OCI-M2 (cell line): Measurements from ENCODE around the gene LYPD3.
A peak's percentile ranks its signal among the peaks of the same experiment; 100 is the strongest.

ENCODE experiments used
- DNase-seq: peaks from one replicate; lab custom pipeline; 2025; ENCODE audit not compliant: unreplicated experiment; lab: John Stamatoyannopoulos, UW

LYPD3 gene

DNA sequence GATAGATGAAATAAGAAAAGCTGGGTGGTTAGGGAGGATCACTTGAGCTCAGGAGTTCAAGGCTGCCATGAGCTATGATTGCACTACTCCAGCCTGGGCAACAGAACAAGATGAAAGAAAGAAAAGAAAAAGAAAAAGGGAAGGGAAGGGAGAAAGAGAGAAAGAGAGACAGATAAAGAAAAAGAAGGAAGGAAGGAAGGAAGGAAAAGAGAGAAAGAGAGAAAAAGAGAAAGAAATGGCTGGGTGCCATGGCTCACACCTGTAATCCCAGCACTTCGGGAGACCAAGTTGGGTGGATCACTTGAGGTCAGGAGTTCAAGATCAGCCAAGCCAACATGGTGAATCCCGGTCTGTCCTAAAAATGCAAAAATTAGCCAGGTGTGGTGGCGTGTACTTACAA, 29.6 kb downstream of the LYPD3 start:
- DNase-seq: no peak

DNA sequence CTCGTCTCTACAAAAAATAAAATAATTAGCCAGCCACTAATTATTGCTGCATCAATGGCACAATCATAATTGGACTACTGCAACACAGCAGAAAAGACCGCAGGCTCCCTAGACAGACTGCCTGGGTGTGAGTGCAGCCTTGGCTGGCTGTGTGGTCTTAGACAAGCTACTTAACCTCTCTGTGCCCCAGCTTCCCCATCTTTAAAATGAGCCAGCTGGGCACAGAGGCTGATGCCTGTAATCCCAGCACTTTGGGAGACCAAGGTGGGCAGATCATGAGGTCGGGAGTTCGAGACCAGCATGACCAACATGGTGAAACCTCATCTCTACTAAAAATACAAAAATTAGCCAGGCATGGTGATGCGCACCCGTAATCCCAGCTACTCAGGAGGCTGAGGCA, 31.7 kb downstream of the LYPD3 start:
- no peak for DNase-seq

DNA sequence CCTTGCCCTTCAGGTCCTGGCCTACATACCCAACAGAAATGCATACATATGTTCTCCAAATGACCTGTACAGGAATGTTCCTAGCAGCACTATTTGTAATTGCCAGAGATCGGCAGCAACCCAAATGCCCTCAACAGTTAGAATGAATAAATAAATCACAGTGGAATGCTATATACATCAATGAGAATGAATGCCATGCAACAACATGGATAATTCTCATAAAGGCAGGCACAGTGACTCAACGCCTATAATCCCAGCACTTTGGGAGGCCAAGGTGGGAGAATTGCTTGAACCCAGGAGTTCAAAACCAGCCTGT, 32.1 kb downstream of the LYPD3 start:
- DNase-seq: no peak

DNA sequence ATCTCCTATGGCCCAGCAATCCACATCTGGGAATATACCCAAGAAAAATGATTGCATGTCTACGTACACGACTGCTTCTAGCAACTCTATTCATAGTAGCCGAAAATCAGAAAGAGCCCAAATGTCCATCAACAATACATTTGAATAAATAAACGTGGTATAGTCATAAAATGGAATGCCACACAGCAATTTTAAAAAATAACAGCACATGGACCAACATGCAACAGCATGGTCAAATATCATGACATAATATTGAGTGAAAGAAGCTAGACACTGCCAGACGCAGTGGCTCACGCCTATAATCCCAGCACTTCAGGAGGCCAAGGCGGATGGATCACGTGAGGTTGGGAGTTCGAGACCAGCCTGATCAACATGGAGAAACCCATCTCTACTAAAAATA, 34.4 kb downstream of the LYPD3 start:
- no peak for DNase-seq

DNA sequence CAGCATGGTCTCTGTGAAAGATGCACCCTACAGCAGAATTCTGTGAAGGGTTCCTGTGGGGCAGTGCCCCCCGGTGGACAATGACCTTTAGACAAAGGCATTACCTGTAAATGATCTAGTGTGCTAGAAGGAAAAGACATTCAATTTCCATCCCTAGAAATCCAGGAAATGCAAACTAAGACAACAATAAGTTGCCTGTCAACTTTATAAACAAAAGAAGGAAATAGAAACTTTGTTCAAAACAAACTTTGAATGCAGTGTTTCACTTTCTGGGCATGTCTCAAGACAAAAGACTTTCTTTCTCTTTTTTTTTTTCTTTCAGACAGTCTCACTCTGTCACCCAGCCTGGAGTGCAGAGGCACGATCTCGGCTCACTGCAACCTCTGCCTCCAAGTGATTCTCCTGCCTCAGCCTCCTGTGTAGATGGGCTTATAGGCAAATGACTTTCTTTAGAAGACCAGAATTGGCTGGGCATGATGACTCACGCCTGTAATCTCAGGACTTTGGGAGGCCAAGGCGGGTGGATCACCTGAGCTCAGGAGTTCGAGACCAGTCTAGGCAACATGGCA, 35.2 kb downstream of the LYPD3 start:
- DNase-seq: no peak

DNA sequence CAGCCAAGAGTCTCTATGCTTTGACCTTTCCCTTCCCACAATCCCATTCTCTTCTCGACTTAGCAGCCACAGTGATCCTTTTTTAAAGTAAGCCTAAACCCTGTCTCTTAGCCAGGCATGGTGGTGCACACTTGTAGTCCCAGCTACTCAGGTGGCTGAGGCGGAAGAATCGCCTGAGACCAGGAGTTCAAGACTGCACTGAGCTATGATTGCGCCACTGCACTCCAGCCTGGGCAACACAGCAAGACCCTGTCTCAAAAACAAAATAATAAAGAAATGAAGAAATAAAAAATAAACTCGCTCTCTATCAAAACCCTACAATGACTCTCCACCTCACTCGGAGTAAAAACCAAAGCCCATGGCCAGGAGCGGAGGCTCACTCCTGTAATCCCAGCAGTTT, 36.0 kb downstream of the LYPD3 start:
- DNase-seq: no peak

DNA sequence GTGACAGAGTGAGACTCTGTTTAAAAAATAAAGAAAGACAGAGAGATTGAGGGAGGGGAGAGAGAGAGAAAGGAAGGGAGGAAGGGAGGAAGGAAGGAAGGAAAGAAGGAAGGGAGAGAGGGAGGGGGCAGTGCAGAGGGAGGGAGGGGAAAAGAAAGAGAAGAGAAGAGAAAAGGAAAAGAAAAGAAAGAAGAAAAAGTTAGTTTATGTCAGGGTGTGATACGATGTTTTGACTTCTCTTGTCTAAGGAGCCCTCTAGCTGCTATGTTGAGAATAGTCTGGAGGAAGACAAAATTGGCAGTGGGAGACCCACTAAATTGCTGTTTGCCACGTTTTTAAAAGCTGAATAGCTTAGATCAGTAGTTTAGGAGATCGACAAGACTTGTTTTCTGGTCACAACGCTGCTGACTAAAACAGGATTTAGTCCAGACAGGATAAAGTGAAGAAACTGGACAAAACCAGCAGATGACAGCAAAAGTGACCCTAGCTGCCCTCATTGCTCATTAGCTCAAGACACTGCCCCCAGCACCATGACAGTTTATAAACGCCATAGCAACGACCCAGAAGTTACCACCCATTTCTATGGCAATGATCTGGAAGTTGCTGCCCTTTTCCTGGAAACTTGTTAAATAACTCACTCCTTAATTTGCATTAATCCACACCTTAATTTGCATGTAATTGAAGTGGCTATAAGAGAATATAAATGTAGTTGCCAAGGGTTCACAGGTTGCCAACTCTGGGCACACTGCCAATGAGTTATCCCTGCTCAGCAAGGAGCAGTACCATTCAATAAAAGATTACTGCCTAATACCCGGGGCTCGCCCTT, 39.6 kb downstream of the LYPD3 start:
- peak; percentile 3 for DNase-seq

DNA sequence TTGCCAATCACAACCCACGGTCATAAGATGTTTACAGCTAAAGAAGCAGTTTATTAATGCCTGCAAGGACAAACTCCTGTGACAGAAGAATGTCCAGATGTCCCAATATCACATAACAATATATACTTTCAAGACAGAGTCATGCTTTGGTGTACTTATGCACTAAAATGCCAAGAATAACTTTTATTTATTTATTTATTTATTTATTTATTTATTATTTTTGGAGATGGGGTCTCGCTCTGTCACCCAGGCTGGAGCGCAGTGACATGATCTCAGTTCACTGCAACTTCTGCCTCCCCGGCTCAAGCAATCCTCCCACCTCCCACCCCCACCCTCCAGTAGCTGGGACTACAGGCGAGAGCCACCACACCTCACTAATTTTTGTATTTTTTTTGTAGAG, 41.6 kb downstream of the LYPD3 start:
- DNase-seq: no peak

DNA sequence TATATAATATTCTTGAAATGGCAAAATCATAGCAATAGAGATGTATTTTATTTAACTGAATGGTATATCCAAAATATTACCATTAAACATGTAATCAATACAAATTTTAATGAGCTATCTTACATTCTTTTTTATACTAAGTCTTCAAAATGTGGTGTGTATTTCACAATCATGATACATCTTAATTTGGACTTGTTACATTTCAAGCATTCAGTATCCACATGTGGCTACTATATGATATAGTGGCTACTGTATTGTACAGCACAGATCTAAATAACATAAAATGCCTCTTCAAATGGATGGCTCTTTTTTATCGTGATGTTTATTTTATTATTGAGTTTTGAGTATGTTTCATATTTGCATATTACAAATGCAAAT, 42.7 kb downstream of the LYPD3 start:
- DNase-seq: no peak

DNA sequence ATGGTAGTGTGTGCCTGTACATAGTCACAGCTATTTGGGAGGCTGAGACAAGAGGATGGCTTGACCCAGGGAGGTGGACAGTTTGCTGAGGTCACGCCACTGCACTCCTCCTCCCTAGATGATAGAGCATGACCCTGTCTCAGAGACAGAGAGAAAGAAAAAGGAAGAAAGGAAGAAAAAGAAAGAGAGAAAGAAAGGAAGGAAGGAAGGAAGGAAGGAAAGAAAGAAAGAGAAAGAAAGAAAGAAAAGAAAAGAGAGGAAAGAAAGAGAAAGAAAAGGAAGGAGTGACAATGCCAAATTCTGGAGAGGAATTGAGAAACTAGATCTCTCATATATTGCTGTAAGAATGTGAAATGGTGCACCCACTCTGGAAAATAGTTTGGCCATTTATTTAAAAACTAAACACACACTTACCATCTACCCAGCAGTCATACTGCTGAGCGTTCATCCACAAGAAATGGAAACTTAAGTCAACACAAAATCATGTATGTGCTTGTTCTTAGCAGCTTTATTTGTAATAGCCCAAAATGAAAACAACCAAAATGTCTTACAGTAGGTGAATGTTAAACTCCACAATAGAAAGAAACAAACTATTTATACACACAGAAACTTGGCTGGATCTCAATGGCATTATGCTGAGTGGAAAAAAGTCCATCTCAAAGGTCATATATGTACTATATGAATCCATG, 43.3 kb downstream of the LYPD3 start:
- no peak for DNase-seq

DNA sequence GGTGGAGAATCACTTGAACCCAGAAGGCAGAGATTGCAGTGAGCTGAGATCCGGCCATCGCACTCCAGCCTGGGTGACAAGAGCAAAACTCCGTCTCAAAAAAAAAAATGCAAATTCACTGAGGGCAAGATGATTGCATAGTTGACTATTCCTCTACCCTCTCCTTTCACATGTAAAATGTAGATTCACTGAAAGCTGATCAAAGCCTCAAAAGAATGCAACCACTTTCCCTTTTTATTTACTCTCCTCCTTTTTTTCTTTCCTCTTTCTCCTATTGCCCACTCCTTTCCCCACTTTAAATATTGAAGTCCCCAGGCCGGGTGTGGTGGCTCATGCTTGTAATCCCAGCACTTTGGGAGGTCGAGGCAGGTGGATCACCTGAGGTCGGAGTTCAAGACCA, 44.5 kb downstream of the LYPD3 start:
- DNase-seq: no peak

DNA sequence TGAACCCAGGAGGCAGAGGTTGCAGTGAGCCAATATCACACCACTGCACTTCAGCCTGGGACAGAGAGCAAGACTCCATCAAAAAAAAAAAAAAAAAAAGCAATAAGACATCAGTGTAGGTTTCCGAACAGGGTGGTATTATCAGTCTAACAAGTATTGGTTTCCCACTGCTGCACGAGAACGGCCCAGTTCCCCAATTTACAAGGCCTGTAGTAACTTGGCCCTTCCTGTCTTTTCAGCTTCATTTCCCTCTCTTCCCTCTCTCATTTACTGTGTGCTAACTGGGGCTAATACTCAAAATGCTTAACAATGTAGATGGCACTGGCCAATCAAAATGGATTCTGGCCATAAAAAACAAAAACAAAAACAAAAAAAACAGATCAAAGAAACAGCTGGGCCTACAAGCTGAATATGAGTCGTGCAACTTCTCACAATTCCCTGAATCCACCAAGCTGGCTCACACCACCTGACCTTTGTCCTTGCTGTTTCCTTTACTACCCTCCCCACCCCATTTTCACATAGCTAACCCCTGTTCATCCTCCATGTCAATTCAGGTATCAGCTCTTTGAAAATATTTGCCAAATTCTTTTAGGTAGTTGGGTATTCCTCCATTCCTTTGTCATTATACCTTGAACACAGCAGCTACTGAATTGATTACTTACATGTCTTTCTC, 48.3 kb downstream of the LYPD3 start:
- DNase-seq: no peak

DNA sequence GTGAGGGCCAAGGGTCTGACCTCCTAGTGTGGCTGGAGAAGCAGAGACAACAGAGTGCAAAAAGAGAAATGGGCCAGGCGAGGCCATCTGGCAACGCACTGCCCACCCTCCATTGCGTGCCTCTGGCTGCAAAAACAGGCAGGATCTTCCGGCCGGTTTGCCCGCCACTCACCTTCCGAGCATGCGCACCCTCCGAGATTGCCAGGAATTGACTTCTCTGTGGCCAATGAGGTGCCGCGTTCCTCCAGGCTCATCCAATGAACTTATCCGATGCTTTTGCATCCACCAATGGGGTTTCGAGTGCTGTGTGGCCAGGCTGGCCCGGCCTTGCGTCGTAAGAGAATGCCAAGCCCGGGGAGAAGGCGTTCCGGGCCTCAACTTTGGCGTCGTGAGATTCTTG, 50.9 kb downstream of the LYPD3 start, which contains the start of gene TEX101:
Gene TEX101 (plus strand): TSS at position 337 of the 400 bp plus-strand sequence. CDS start 1,030 bp downstream, outside the sequence.
- DNase-seq: no peak

DNA sequence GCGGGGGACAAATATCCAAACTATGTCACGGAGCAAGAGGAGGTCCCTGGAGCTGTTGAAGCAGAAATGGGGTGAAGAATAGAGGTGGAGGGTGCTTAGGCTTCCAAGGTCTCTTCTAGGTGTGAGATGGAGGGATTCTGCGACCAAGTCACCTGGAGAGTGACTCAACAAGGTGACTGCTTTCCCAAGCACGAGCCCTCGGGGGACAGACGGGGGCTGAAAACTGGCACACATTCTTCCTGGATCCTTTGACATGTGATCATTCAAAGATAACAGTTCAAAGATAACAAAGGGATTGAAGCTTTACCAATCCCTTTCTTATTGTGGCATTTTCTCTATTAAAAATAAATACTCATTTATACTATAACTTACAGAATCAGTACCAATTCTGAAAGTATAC, 53.0 kb downstream of the LYPD3 start:
- DNase-seq: no peak
